ENCODE data around the gene NTM.

DNA sequence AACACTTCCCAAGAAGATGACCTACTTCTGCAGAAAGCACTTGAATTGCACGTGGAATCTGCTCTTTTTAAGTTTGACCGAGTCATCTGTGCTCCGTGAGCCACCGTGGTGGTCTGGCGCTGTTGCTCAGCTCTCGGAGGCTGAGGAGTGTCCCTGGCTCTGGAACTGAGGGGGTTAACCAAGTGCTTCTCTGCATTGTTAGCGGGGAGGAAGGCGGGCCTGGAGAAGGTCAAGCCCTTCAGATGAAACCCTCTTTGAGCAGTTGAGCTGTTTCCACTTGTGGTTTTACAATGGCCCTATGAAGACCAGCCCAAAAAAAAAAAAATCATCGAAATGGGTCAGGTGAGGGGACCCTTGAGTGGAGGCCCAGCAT, 286.4 kb downstream of the NTM start:
- TF ChIP-seq JUND (IDR thresholded peaks at IDR 0.05; ENCODE audit: low read length), result no peak
- no peak for TF ChIP-seq GTF2F1 (IDR thresholded peaks at IDR 0.05; ENCODE audit: borderline replicate concordance, low read depth, low read length)
- TF ChIP-seq EGR1 (IDR thresholded peaks at IDR 0.05; ENCODE audit: borderline replicate concordance, low read depth, low read length), result no peak
